Fibroblast of lung (primary cell): ENCODE data around the gene DUSP16.

ENCODE experiments used
- CTCF ChIP-seq, 2 donors: IDR thresholded peaks in 1 of 2; conservative IDR thresholded peaks in 1 of 2; 1 replicate in 1 of 2; 2 replicates in 1 of 2; pipeline ENCODE4 v1.5.1; 2011 to 2012; ENCODE audit warnings: low read length in 2 of 2, control low read depth in 1 of 2, inconsistent platforms in 1 of 2, low read depth in 1 of 2, mild to moderate bottlenecking in 1 of 2
- EZH2 ChIP-seq: IDR thresholded peaks from 2 replicates; pipeline ENCODE4 v1.5.1; 2012; ENCODE audit warnings: low read length, control low read depth, mild to moderate bottlenecking; ENCODE audit errors: missing control alignments

GRCh38 chr12:12521888-12522287, 40.8 kb downstream of the DUSP16 start:
- TF ChIP-seq CTCF (conservative IDR thresholded peaks at IDR 0.05 in 1 of 2, IDR thresholded peaks at IDR 0.05 in 1 of 2; ENCODE audit: low read depth in 1 of 2, low read length in 2 of 2) (no peak), EZH2 (no peak)
